Adipose tissue (tissue), 3 donors: ENCODE data around the gene DHCR24. TPM values are rescaled to one million over a fixed set of nuclear protein-coding genes. Genes with fewer than 3 reads are reported as not detected.

Source experiments
- H3K27ac ChIP-seq: one replicate; pipeline ENCODE4 v1.5.1; 2013; ENCODE audit warnings: low read depth, low read length
- WGBS, 3 donors: extraction: QIAGEN DNeasy Blood & Tissue Kit; methylation state at CpG; one replicate each; pipeline ENCODE4 v1.1.7; 2013; 5-methylcytosine and 5-hydroxymethylcytosine counted together
- polyA plus RNA-seq, 3 donors: library from polyadenylated mRNA; stranded (reverse); fragments of 200-250 nt; gene quantifications; one replicate each; pipeline ENCODE4 v1.2.3, GENCODE V29; 2013
- donor health status: healthy with polysubstance abuse.
- donor health status: Bipolar disorder and iron deficiency.
- donor health status: healthy.

Gene DHCR24
- polyA plus RNA-seq, 3 donors, result 28.5 to 131 (median 36.3) TPM

- WGBS, 3 donors, result 81 to 95% (median 91%) methylated on average over 6 of the region's 6 CpGs
- H3K27ac ChIP-seq, result no peak overlapping the region
Measured at GRCh38 chr1:54869173-54869851, 17.7 kb downstream of the DHCR24 start.

DNA sequence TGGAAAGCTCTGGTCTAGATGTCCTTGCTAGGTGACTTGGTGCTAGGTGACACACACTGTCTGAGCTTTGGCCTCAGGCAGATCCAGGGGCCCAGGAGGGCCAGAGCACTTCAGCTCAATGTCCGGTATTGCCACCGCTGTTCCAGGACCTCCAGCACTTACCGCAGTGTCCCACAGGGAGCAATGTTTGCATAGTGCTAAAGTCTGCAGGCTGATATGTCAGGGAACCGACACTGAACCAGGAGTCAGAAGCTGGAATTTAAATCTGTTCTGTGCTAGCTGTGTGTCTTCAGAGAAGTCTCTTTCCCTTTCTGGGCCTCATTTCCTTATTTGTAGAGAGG is 19.3 kb downstream of the DHCR24 start:
- WGBS, 3 donors, result 77 to 85% (median 81%) methylated on average over 4 of the region's 4 CpGs
- no peak overlapping the region for H3K27ac ChIP-seq

- H3K27ac ChIP-seq, result no peak overlapping the region
- 59 to 65% (median 63%) methylated on average over 4 of the region's 4 CpGs for WGBS, 3 donors
Measured at GRCh38 chr1:54866801-54867716, 19.9 kb downstream of the DHCR24 start.

DNA sequence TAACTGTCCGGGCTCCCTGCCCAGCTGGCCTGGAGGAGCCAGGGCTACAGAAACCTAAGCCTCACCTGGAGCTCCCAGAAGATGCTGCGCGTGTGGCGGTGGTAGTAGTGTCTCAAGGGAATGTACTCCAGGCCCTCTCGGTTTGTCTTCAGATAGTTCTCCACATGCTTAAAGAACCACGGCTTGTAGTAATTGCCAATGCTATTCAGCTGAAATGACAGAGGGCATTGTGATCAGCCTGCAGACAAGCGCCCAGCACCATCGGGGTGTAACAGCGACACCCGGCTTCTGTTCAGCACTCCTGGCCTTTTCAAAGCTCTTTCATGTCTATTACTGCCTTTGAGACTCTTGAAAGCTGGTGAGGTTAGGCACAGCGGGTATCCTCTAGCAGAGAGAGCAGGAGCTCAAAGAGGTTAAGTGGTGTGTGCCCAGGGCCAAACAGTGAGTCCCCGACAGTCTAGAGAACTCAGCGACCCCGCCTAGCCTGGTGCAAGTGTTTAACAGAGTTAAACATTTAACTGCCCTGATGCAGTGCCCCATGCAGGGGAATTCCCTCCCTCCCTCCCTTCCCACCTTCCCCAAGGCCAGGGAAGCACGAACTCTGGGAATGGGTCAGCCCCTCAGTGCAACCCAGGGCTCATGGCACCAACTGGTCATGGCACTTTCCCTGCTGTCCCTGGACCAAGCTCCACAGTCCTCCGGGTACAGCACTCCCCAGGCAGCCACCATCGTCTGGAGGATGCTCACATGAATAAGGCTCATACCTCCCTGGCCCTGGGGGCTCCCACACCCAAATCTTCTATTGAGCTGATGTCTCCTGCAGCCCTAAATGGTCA is 21.5 kb downstream of the DHCR24 start:
- WGBS, 3 donors, result 62 to 94% (median 94%) methylated on average over 16 to 17 of the region's 17 CpGs
- H3K27ac ChIP-seq, result no peak overlapping the region

- H3K27ac ChIP-seq, result no peak overlapping the region
- 85 to 89% (median 85%) methylated on average over 6 of the region's 6 CpGs for WGBS, 3 donors
Measured at GRCh38 chr1:54864460-54865208, 22.4 kb downstream of the DHCR24 start.

DNA sequence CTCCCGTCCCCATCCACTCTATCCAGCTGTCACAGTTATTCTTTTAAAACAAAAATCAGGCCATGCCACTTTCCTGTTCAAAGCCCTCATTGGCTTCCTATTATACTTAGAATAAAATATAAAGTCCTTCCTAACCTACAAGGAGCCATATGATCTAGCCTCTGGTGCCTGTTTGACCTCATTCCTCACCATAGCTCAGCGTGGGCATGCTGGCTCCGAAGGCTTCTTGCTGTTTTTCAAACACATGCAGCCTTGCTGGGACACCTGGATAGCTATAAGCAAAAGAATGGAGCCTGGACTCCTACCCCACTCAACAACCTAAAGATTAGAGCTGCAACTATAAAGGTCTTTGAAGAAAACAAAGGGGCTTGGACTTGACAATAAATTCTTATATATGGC is 23.7 kb downstream of the DHCR24 start:
- H3K27ac ChIP-seq, result no peak overlapping the region
- 93 to 95% (median 93%) methylated on average over 3 of the region's 3 CpGs for WGBS, 3 donors

- peak overlapping the region; percentile 2 for H3K27ac ChIP-seq
- WGBS, 3 donors, result 57 to 72% (median 67%) methylated on average over 5 of the region's 5 CpGs
Measured at GRCh38 chr1:54861070-54861761, 25.8 kb downstream of the DHCR24 start.

GRCh38 chr1:54859700-54860391 is 27.1 kb downstream of the DHCR24 start:
- H3K27ac ChIP-seq, result no peak overlapping the region
- WGBS, 3 donors, result 77 to 90% (median 84%) methylated on average over 5 of the region's 5 CpGs

DNA sequence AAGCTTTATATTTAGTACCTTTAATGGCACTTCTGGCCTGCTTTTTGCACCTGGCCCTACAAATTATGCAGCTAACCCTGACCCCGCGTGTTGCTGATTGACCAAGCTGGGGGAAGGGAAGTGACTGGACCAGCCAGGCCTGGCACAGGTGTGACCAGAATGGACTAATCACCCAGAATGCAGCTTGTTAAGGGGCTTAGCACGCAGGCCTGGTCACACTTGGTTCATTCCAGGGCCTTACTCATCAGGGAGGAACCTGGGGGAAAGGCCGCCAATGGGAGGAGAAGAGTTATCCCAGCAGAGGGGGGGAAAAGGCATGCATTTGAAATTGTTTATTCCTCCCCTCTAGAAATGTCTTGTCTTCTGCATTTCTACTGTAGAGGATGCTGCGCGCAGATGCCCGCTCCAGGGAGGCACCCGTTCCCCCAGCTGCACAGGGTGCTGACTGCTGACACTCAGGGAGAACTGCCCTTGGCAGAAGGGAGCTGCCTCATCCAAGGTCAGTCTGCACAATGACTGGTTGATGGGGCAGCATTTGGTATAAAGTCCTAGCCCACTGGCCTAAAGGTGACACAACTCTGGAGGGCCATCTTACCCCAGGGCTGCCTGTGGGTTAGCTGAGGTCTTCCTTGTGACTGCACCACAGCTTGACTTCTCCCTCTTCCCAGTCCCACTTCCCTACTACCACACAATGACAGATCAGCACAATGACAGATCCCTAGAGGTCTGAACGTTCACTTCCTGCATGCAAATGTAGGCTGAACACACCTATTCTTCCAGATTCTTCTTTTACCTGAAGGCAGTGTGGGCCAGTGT is 29.0 kb downstream of the DHCR24 start:
- 74 to 79% (median 77%) methylated on average over 9 of the region's 9 CpGs for WGBS, 3 donors
- no peak overlapping the region for H3K27ac ChIP-seq

DNA sequence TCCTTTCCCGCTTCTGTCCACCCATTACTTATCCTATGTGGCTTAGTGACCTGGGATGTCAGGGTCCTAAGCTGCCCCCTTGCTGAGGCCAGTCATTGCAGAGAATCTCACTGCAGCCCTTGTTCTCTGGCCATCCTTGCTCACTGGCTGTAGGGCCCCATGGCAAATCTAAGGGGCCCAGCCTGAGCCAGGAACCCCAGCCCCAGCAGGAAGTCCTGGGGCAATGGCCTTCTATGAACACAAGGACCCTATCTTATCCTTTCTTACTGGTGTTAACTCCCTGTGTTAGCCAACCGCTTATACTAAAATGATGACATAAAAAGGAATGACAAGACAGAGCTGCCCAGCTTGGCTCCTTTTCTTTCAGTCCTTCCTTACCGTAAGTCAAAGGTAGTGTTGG is 29.9 kb downstream of the DHCR24 start:
- whole genome bisulfite sequencing, 3 donors, result 90 to 96% (median 91%) methylated on average over 3 of the region's 3 CpGs
- H3K27ac ChIP-seq, result no peak overlapping the region

DNA sequence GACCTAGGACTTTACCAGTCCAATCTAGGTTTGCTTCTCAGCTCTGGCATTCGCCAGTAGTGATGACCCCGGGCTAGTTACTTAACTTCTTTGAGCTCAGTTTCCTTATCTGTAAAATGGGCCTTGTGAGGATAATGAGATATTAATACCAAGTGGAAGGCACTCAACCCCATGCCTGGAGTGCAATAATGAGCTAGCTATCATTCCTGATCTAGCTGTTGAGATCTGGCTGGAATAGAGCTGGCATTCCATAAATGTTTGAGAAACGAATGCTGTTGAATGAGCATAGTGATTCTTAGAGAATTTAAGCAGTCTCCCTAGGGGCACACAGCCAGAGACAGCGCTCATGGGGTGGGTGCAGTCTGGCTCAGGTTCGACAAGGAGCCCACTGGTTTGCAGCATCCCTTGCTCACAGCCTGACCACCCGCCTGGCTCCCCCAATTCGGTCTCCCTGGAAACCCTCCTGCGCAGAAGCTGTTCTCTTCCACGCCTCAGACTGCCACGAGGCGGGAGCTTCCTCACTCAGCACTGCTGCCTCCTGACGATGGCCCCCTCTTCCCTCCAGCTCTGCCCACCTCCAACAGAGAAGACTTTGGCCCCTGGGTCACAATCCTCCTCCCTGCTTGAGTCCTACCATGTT is 32.5 kb downstream of the DHCR24 start:
- H3K27ac ChIP-seq, result no peak overlapping the region
- WGBS, 3 donors, result 91 to 96% (median 93%) methylated on average over 12 of the region's 12 CpGs

GRCh38 chr1:54853793-54854370 is 33.1 kb downstream of the DHCR24 start:
- WGBS, 3 donors, result 87 to 95% (median 93%) methylated on average over 12 of the region's 12 CpGs
- no peak overlapping the region for H3K27ac ChIP-seq

GRCh38 chr1:54853096-54853792 is 33.8 kb downstream of the DHCR24 start:
- no peak overlapping the region for H3K27ac ChIP-seq
- 91 to 99% (median 94%) methylated on average over 9 of the region's 9 CpGs for WGBS, 3 donors

GRCh38 chr1:54851936-54852524 is 35.0 kb downstream of the DHCR24 start:
- no peak overlapping the region for H3K27ac ChIP-seq
- WGBS, 3 donors, result 84 to 86% (median 85%) methylated on average over 17 of the region's 17 CpGs

- no peak overlapping the region for H3K27ac ChIP-seq
- 94 to 95% (median 94%) methylated on average over 8 to 9 of the region's 9 CpGs for WGBS, 3 donors
Measured at GRCh38 chr1:54851406-54851805, 35.6 kb downstream of the DHCR24 start.
